Muscle layer of duodenum (tissue), 2 donors: ENCODE measurements around the gene LRIG1.

Source experiments
- H3K27ac ChIP-seq: one replicate; pipeline ENCODE4 v1.7.0; 2013; ENCODE audit warnings: mild to moderate bottlenecking, low read length
- H3K27me3 ChIP-seq: one replicate; pipeline ENCODE4 v1.7.0; 2013; ENCODE audit warnings: low read depth, mild to moderate bottlenecking, control low read depth, low read length
- H3K36me3 ChIP-seq, 2 donors: one replicate each; pipeline ENCODE4 v1.7.0; 2013; ENCODE audit warnings: low read length in 2 of 2, control low read depth in 1 of 2, mild to moderate bottlenecking in 1 of 2; ENCODE audit not compliant: insufficient read depth in 2 of 2, control insufficient read depth in 1 of 2
- H3K4me1 ChIP-seq, 2 donors: one replicate each; pipeline ENCODE4 v1.7.0; 2013; ENCODE audit warnings: low read length in 2 of 2, mild to moderate bottlenecking in 2 of 2, control low read depth in 1 of 2, moderate library complexity in 1 of 2; ENCODE audit not compliant: insufficient read depth in 2 of 2, control insufficient read depth in 1 of 2
- H3K4me3 ChIP-seq, 2 donors: one replicate each; pipeline ENCODE4 v1.7.0; 2013; ENCODE audit warnings: low read length in 2 of 2, low read depth in 1 of 2, mild to moderate bottlenecking in 1 of 2
- H3K9me3 ChIP-seq, 2 donors: one replicate each; pipeline ENCODE4 v1.7.0; 2013; ENCODE audit warnings: low read length in 2 of 2, control low read depth in 1 of 2, mild to moderate bottlenecking in 1 of 2; ENCODE audit not compliant: control insufficient read depth in 1 of 2
- donor health status: healthy.

Gene LRIG1

GRCh38 chr3:66479532-66479947 lies 21.3 kb downstream of the LRIG1 start:
- no peak overlapping the region for H3K4me3 ChIP-seq
- H3K9me3 ChIP-seq = no peaks in the 10 kb centered on the region
- H3K27me3 ChIP-seq = no peaks in the 10 kb centered on the region
- peak overlapping the region; percentile 40 for H3K27ac ChIP-seq
- H3K36me3 ChIP-seq = no peaks in the 10 kb centered on the region
- peaks cover 58 to 71% of the 10 kb centered on the region in 2 donors for H3K4me1 ChIP-seq

- H3K27ac ChIP-seq = peak overlapping the region; percentile 40
- no peaks in the 10 kb centered on the region for H3K27me3 ChIP-seq
- peaks cover 60 to 72% of the 10 kb centered on the region in 2 donors for H3K4me1 ChIP-seq
- no peak overlapping the region for H3K4me3 ChIP-seq
- no peaks in the 10 kb centered on the region for H3K36me3 ChIP-seq
- no peaks in the 10 kb centered on the region for H3K9me3 ChIP-seq
Measured at GRCh38 chr3:66478960-66479359, 21.9 kb downstream of the LRIG1 start.

- H3K27ac ChIP-seq = peak overlapping the region; percentile 0
- no peak overlapping the region for H3K4me3 ChIP-seq
- H3K9me3 ChIP-seq = no peaks in the 10 kb centered on the region
- H3K27me3 ChIP-seq = no peaks in the 10 kb centered on the region
- H3K4me1 ChIP-seq = peaks cover 64 to 65% of the 10 kb centered on the region in 2 donors
- H3K36me3 ChIP-seq = no peaks in the 10 kb centered on the region
Measured at GRCh38 chr3:66477856-66478255, 23.0 kb downstream of the LRIG1 start.

GRCh38 chr3:66476852-66477381 lies 23.9 kb downstream of the LRIG1 start:
- Histone ChIP-seq H3K4me1 (peaks cover 63 to 64% of the 10 kb centered on the region in 2 donors), H3K27ac (peak overlapping the region; percentile 0)

GRCh38 chr3:66475386-66476020 lies 25.3 kb downstream of the LRIG1 start:
- H3K27ac ChIP-seq = peak overlapping the region; percentile 47
- no peaks in the 10 kb centered on the region for H3K27me3 ChIP-seq
- no peaks in the 10 kb centered on the region for H3K9me3 ChIP-seq
- H3K36me3 ChIP-seq = no peaks in the 10 kb centered on the region
- H3K4me3 ChIP-seq = no peak overlapping the region
- peaks cover 50 to 60% of the 10 kb centered on the region in 2 donors for H3K4me1 ChIP-seq

More at GRCh38 chr3:66476852-66477381, 23.9 kb downstream of the LRIG1 start:
- no peaks in the 10 kb centered on the region for H3K36me3 ChIP-seq
- no peaks in the 10 kb centered on the region for H3K9me3 ChIP-seq
- H3K27me3 ChIP-seq = no peaks in the 10 kb centered on the region
- H3K4me3 ChIP-seq = no peak overlapping the region

GRCh38 chr3:66473692-66474091 lies 27.1 kb downstream of the LRIG1 start:
- Histone ChIP-seq H3K27ac (peak overlapping the region; percentile 76), H3K4me3 (no peak overlapping the region), H3K9me3 (no peaks in the 10 kb centered on the region), H3K36me3 (no peaks in the 10 kb centered on the region), H3K27me3 (no peaks in the 10 kb centered on the region), H3K4me1 (peaks cover 47 to 62% of the 10 kb centered on the region in 2 donors)

- H3K27ac ChIP-seq = peak overlapping the region; percentile 76
- H3K4me1 ChIP-seq = peaks cover 42 to 62% of the 10 kb centered on the region in 2 donors
Measured at GRCh38 chr3:66473181-66473580, 27.6 kb downstream of the LRIG1 start.

GRCh38 chr3:66472313-66473134 lies 28.3 kb downstream of the LRIG1 start:
- Histone ChIP-seq H3K4me1 (peaks cover 38 to 65% of the 10 kb centered on the region in 2 donors), H3K27me3 (no peaks in the 10 kb centered on the region), H3K4me3 (peak overlapping the region in 1 of 2 donors; percentile 8), H3K27ac (peak overlapping the region; percentile 76), H3K9me3 (no peaks in the 10 kb centered on the region), H3K36me3 (no peaks in the 10 kb centered on the region)

More at GRCh38 chr3:66473181-66473580, 27.6 kb downstream of the LRIG1 start:
- Histone ChIP-seq H3K9me3 (no peaks in the 10 kb centered on the region), H3K4me3 (peak overlapping the region in 1 of 2 donors; percentile 8), H3K36me3 (no peaks in the 10 kb centered on the region), H3K27me3 (no peaks in the 10 kb centered on the region)

GRCh38 chr3:66470956-66471686 lies 29.7 kb downstream of the LRIG1 start:
- Histone ChIP-seq H3K27ac (no peak overlapping the region), H3K4me1 (peaks cover 30 to 58% of the 10 kb centered on the region in 2 donors), H3K9me3 (no peaks in the 10 kb centered on the region)

GRCh38 chr3:66470285-66470684 lies 30.5 kb downstream of the LRIG1 start:
- Histone ChIP-seq H3K27ac (no peak overlapping the region), H3K4me1 (peaks cover 23 to 50% of the 10 kb centered on the region in 2 donors), H3K9me3 (no peaks in the 10 kb centered on the region), H3K36me3 (no peaks in the 10 kb centered on the region), H3K27me3 (no peaks in the 10 kb centered on the region), H3K4me3 (no peak overlapping the region)

More at GRCh38 chr3:66470956-66471686, 29.7 kb downstream of the LRIG1 start:
- no peak overlapping the region for H3K4me3 ChIP-seq
- H3K27me3 ChIP-seq = no peaks in the 10 kb centered on the region
- H3K36me3 ChIP-seq = no peaks in the 10 kb centered on the region

GRCh38 chr3:66469220-66469640 lies 31.6 kb downstream of the LRIG1 start:
- no peak overlapping the region for H3K27ac ChIP-seq
- no peaks in the 10 kb centered on the region for H3K27me3 ChIP-seq
- peaks cover 20 to 48% of the 10 kb centered on the region in 2 donors for H3K4me1 ChIP-seq
- no peaks in the 10 kb centered on the region for H3K9me3 ChIP-seq
- H3K36me3 ChIP-seq = no peaks in the 10 kb centered on the region
- H3K4me3 ChIP-seq = no peak overlapping the region
